Ovary (tissue), 3 donors: ENCODE measurements around the gene FBXL16.

Experiments used
- CTCF ChIP-seq, 3 donors: fragments of 450-650 bp in 2 of 3; fragments of 200-600 bp in 1 of 3; IDR thresholded peaks; one replicate each; pipeline versions ENCODE4 v1.5.1 to v1.8.0; 2016 to 2022; ENCODE audit warnings: antibody characterized with exemption in 3 of 3, mild to moderate bottlenecking in 1 of 3
- POLR2A ChIP-seq: fragments of 450-650 bp; IDR thresholded peaks from one replicate; pipeline ENCODE4 v1.6.1; 2017; ENCODE audit warnings: antibody characterized with exemption, mild to moderate bottlenecking, moderate library complexity
- donor health status: DM: no; HTN: no; CAD: no.

GRCh38 chr16:671353-672131 is 34.1 kb downstream of the FBXL16 start:
- TF ChIP-seq CTCF (IDR thresholded peaks at IDR 0.05) (no peak), POLR2A (no peak)
